HL-60 (cell line): ENCODE measurements around the gene FGF13.

Experiments used
- DNase-seq, 2 experiments: peaks; one replicate each; pipeline ENCODE4 v3.0.0-alpha.2; 2010 to 2020; ENCODE audit warnings: low read depth in 1 of 2, low spot score in 1 of 2
- H3K27ac ChIP-seq: fragments of 250-450 bp; sonication (Bioruptor Pico); replicated peaks from 2 replicates; pipeline ENCODE4 v1.5.1; 2020; ENCODE audit warnings: mild to moderate bottlenecking, moderate library complexity
- H3K27me3 ChIP-seq: fragments of 250-450 bp; sonication (Bioruptor Pico); 2 replicates; pipeline ENCODE4 v1.5.1; 2021; ENCODE audit warnings: mild to moderate bottlenecking, moderate library complexity; ENCODE audit not compliant: insufficient read depth, poor library complexity, severe bottlenecking
- H3K4me3 ChIP-seq: replicated peaks from 2 replicates; pipeline ENCODE4 v1.5.1; 2011; ENCODE audit warnings: mild to moderate bottlenecking, control low read depth, low read length; ENCODE audit not compliant: insufficient read depth
- GABPA ChIP-seq: IDR thresholded peaks from 2 replicates; pipeline ENCODE4 v1.6.1; 2012; ENCODE audit warnings: low read depth
- POLR2AphosphoS5 ChIP-seq: IDR thresholded peaks from 2 replicates; pipeline ENCODE4 v1.6.1; 2012; ENCODE audit warnings: low read depth
- SPI1 ChIP-seq: IDR thresholded peaks from 2 replicates; pipeline ENCODE4 v1.6.1; 2012; ENCODE audit warnings: low read depth, mild to moderate bottlenecking, borderline replicate concordance
- TF ChIP-seq, protein P1 (sequence below): IDR thresholded peaks from 2 replicates; pipeline ENCODE4 v1.6.1; 2012; ENCODE audit warnings: low read depth; ENCODE audit not compliant: insufficient replicate concordance
- TF ChIP-seq, protein P2 (sequence below): IDR thresholded peaks from one replicate; pipeline ENCODE4 v1.5.1; 2011; ENCODE audit warnings: low read length, control low read depth, inconsistent platforms; ENCODE audit not compliant: insufficient read depth

FGF13 gene

GRCh38 chrX:138664016-138664415 lies 47.5 kb downstream of the FGF13 start:
- H3K27me3 ChIP-seq, result no peaks in the 10 kb centered on the region
- TF ChIP-seq, protein P1, sequence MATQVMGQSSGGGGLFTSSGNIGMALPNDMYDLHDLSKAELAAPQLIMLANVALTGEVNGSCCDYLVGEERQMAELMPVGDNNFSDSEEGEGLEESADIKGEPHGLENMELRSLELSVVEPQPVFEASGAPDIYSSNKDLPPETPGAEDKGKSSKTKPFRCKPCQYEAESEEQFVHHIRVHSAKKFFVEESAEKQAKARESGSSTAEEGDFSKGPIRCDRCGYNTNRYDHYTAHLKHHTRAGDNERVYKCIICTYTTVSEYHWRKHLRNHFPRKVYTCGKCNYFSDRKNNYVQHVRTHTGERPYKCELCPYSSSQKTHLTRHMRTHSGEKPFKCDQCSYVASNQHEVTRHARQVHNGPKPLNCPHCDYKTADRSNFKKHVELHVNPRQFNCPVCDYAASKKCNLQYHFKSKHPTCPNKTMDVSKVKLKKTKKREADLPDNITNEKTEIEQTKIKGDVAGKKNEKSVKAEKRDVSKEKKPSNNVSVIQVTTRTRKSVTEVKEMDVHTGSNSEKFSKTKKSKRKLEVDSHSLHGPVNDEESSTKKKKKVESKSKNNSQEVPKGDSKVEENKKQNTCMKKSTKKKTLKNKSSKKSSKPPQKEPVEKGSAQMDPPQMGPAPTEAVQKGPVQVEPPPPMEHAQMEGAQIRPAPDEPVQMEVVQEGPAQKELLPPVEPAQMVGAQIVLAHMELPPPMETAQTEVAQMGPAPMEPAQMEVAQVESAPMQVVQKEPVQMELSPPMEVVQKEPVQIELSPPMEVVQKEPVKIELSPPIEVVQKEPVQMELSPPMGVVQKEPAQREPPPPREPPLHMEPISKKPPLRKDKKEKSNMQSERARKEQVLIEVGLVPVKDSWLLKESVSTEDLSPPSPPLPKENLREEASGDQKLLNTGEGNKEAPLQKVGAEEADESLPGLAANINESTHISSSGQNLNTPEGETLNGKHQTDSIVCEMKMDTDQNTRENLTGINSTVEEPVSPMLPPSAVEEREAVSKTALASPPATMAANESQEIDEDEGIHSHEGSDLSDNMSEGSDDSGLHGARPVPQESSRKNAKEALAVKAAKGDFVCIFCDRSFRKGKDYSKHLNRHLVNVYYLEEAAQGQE, result no peak
- TF ChIP-seq POLR2AphosphoS5, result no peak
- no peak for TF ChIP-seq GABPA
- TF ChIP-seq, protein P2, sequence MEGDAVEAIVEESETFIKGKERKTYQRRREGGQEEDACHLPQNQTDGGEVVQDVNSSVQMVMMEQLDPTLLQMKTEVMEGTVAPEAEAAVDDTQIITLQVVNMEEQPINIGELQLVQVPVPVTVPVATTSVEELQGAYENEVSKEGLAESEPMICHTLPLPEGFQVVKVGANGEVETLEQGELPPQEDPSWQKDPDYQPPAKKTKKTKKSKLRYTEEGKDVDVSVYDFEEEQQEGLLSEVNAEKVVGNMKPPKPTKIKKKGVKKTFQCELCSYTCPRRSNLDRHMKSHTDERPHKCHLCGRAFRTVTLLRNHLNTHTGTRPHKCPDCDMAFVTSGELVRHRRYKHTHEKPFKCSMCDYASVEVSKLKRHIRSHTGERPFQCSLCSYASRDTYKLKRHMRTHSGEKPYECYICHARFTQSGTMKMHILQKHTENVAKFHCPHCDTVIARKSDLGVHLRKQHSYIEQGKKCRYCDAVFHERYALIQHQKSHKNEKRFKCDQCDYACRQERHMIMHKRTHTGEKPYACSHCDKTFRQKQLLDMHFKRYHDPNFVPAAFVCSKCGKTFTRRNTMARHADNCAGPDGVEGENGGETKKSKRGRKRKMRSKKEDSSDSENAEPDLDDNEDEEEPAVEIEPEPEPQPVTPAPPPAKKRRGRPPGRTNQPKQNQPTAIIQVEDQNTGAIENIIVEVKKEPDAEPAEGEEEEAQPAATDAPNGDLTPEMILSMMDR, result no peak
- no peak for TF ChIP-seq SPI1
- no peak for DNase-seq
- H3K4me3 ChIP-seq, result no peak overlapping the region
- no peak overlapping the region for H3K27ac ChIP-seq

DNA sequence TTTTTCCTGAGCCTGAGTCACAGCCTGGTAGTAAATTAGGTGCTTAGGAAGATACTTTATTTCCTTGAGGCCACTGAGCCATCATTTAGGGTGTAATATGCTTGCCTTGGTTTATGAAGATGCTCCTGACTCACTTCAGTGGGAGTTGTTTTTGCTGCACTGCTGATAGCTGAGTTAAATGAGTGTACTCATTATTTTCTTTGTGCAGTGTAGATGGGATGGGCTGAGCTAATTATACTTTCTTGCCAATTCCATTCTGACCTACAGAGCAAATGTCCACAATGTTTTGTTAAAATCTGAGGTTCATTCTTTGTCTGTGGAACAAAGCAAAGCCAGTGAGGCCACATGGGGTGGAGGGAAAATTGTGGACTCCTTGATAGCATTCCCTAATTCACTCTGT lies 60.0 kb downstream of the FGF13 start:
- no peaks in the 10 kb centered on the region for H3K27me3 ChIP-seq
- TF ChIP-seq, protein P1, result no peak
- TF ChIP-seq POLR2AphosphoS5 (no peak), SPI1 (no peak), GABPA (no peak)
- TF ChIP-seq, protein P2, result no peak
- no peak for DNase-seq

GRCh38 chrX:138648568-138648967 lies 62.9 kb downstream of the FGF13 start:
- H3K27ac ChIP-seq, result no peak overlapping the region
- TF ChIP-seq, protein P2, result no peak
- no peak for TF ChIP-seq GABPA
- TF ChIP-seq SPI1, result no peak
- no peak for TF ChIP-seq POLR2AphosphoS5
- TF ChIP-seq, protein P1, result no peak
- H3K4me3 ChIP-seq, result no peak overlapping the region
- H3K27me3 ChIP-seq, result no peaks in the 10 kb centered on the region
- no peak for DNase-seq

More for the DNA sequence above, 60.0 kb downstream of the FGF13 start:
- Histone ChIP-seq H3K4me3 (no peak overlapping the region), H3K27ac (no peak overlapping the region)
